K562 (cell line): ENCODE results near the gene TRIM3. TPM values are rescaled to one million over a fixed set of nuclear protein-coding genes. Genes with fewer than 3 reads are reported as not detected.

Source experiments
- ATAC-seq: fragments of 200-7000 bp; cut with Tn5 transposase; 3 replicates; pipeline ENCODE4 v1.9.1; 2020; ENCODE audit warnings: moderate library complexity
- BruUV-seq: library from RNA; stranded (reverse); fragments of 400-500 nt; replicated peaks from 2 replicates; lab custom pipeline; 2021; lab: Mats Ljungman, UMichigan
- CTCF ChIA-PET: fragments of 300-600 bp; formaldehyde crosslinking; extraction: SDS; loops from one replicate; lab custom pipeline; 2021; ENCODE audit warnings: low intra/inter-chr PET ratio; lab: Yijun Ruan, JAX
- POLR2A ChIA-PET: fragments of 300-600, 350-650 bp; sonication (Branson Sonifier 250); formaldehyde crosslinking; extraction: SDS; loops from one replicate; lab custom pipeline; 2021; ENCODE audit warnings: antibody characterized with exemption, inconsistent platforms; lab: Yijun Ruan, JAX
- DNase-seq, 4 experiments: peaks; one replicate each; pipeline versions ENCODE4 v3.0.0 to v3.0.0-alpha.2; 2011 to 2018; ENCODE audit warnings: low spot score in 3 of 4, mixed read lengths in 3 of 4; ENCODE audit errors: extremely low read depth in 1 of 4
- FAIRE-seq: peaks from 2 replicates; lab custom pipeline; 2011; peaks lifted over from hg19 to GRCh38; lab: Jason Lieb, UNC
- H2AFZ ChIP-seq: 2 replicates; pipeline ENCODE4 v1.6.0; 2011; ENCODE audit warnings: low read depth, low read length, control low read depth, inconsistent platforms
- H3K27ac ChIP-seq: fragments of 200-600 bp; 3 replicates; pipeline ENCODE4 v1.8.0; 2011; ENCODE audit warnings: low read depth, mild to moderate bottlenecking, control low read depth, inconsistent platforms, low read length, moderate library complexity, mixed read lengths; ENCODE audit errors: extremely low read depth
- H3K27me3 ChIP-seq, 2 experiments: fragments of 300-600 bp in 1 of 2; 2 replicates in 1 of 2; 3 replicates in 1 of 2; pipeline versions ENCODE4 v1.6.0 to v1.8.0; 2011; ENCODE audit warnings: inconsistent platforms in 2 of 2, low read length in 2 of 2, mild to moderate bottlenecking in 1 of 2, mixed read lengths in 1 of 2, moderate library complexity in 1 of 2; ENCODE audit not compliant: control insufficient read depth in 2 of 2, insufficient read depth in 2 of 2
- H3K36me3 ChIP-seq: fragments of 300-600 bp; 3 replicates; pipeline ENCODE4 v1.8.0; 2011; ENCODE audit warnings: mild to moderate bottlenecking, low read length, inconsistent platforms; ENCODE audit not compliant: control insufficient read depth, insufficient read depth
- H3K4me1 ChIP-seq, 2 experiments: fragments of 200-600 bp in 1 of 2; replicated peaks in 1 of 2; 2 replicates in 1 of 2; 3 replicates in 1 of 2; pipeline versions ENCODE4 v1.5.1 to v1.8.0; 2011; ENCODE audit warnings: inconsistent platforms in 2 of 2, low read length in 2 of 2, mild to moderate bottlenecking in 1 of 2, mixed read lengths in 1 of 2, moderate library complexity in 1 of 2; ENCODE audit not compliant: control insufficient read depth in 2 of 2, insufficient read depth in 2 of 2
- H3K4me2 ChIP-seq: 2 replicates; pipeline ENCODE4 v1.6.1; 2011; ENCODE audit warnings: low read length, control low read depth, inconsistent platforms, mixed read lengths; ENCODE audit not compliant: insufficient read depth
- H3K4me3 ChIP-seq: fragments of 200-600 bp; sonication (generic), shearing (Covaris generic); 2 replicates; pipeline ENCODE4 v1.5.1; 2016; ENCODE audit warnings: control low read depth, inconsistent platforms
- H3K79me2 ChIP-seq: fragments of 200-600 bp; 3 replicates; pipeline ENCODE4 v1.8.0; 2011; ENCODE audit warnings: low read length, inconsistent platforms; ENCODE audit not compliant: control insufficient read depth, insufficient read depth
- H3K9ac ChIP-seq, 2 experiments: 2 replicates each; pipeline versions ENCODE4 v1.6.0 to v1.6.1; 2011; ENCODE audit warnings: low read depth in 2 of 2, low read length in 2 of 2, control low read depth in 1 of 2, inconsistent platforms in 1 of 2, mild to moderate bottlenecking in 1 of 2, mixed read lengths in 1 of 2; ENCODE audit not compliant: insufficient read depth in 1 of 2
- H3K9me1 ChIP-seq: one replicate; pipeline ENCODE4 v1.6.0; 2011; ENCODE audit warnings: inconsistent platforms, mild to moderate bottlenecking, low read length, moderate library complexity; ENCODE audit not compliant: control insufficient read depth, insufficient read depth
- H3K9me3 ChIP-seq: replicated peaks from 2 replicates; pipeline ENCODE4 v1.5.1; 2011; ENCODE audit warnings: low read depth, low read length, inconsistent platforms; ENCODE audit not compliant: control insufficient read depth, insufficient read depth
- H4K20me1 ChIP-seq: replicated peaks from 2 replicates; pipeline ENCODE4 v1.6.1; 2011; ENCODE audit warnings: low read length, inconsistent platforms, mixed read lengths; ENCODE audit not compliant: control insufficient read depth, insufficient read depth
- CBX2 ChIP-seq: fragments of 200-600 bp; sonication (generic); IDR thresholded peaks from one replicate; pipeline ENCODE4 v1.6.1; 2012; ENCODE audit warnings: mild to moderate bottlenecking, low read length, inconsistent platforms; ENCODE audit not compliant: insufficient read depth, poor library complexity, severe bottlenecking
- CXXC5 ChIP-seq: fragments of 250-450 bp; sonication (Bioruptor Pico); IDR thresholded peaks from 2 replicates; pipeline ENCODE4 v1.8.0; 2022; ENCODE audit warnings: inconsistent platforms, mild to moderate bottlenecking, moderate library complexity
- ETV5 ChIP-seq: sonication (generic); formaldehyde crosslinking; IDR thresholded peaks from 2 replicates; pipeline ENCODE4 v1.4.0; 2020; ENCODE audit warnings: low read depth, mild to moderate bottlenecking, missing genetic modification reagents
- HIVEP1 ChIP-seq: fragments of 250-450 bp; sonication (Bioruptor Pico); IDR thresholded peaks from 2 replicates; pipeline ENCODE4 v1.4.0; 2020; ENCODE audit warnings: mild to moderate bottlenecking
- KDM5B ChIP-seq: fragments of 200-600 bp; sonication (generic); IDR thresholded peaks from 2 replicates; pipeline ENCODE4 v1.6.1; 2012; ENCODE audit warnings: low read depth, mild to moderate bottlenecking, moderate library complexity, low read length, control low read depth, inconsistent platforms; ENCODE audit not compliant: insufficient replicate concordance
- LCOR ChIP-seq: sonication (generic); formaldehyde crosslinking; IDR thresholded peaks from 2 replicates; pipeline ENCODE4 v1.8.0; 2022; ENCODE audit warnings: mild to moderate bottlenecking, missing genetic modification reagents
- MYC ChIP-seq, 2 experiments: fragments of 250-450 bp in 1 of 2; sonication (Bioruptor Pico) in 1 of 2; IDR thresholded peaks; 2 replicates each; pipeline versions ENCODE4 v1.5.1 to v1.6.1; 2012 to 2021; ENCODE audit warnings: low read depth in 2 of 2, borderline replicate concordance in 1 of 2, improper control_type of control experiment in 1 of 2, low read length in 1 of 2, mild to moderate bottlenecking in 1 of 2, moderate library complexity in 1 of 2
- NFE2 ChIP-seq: IDR thresholded peaks from 2 replicates; pipeline ENCODE4 v1.6.1; 2014; ENCODE audit warnings: antibody characterized with exemption, low read depth
- PHF8 ChIP-seq: fragments of 200-600 bp; sonication (generic); IDR thresholded peaks from 2 replicates; pipeline ENCODE4 v1.6.1; 2012; ENCODE audit warnings: mixed run types, mild to moderate bottlenecking, inconsistent platforms, low read length, moderate library complexity, borderline replicate concordance
- POLR2B ChIP-seq: fragments of 450-650 bp; IDR thresholded peaks from 2 replicates; pipeline ENCODE4 v1.6.1; 2018; ENCODE audit warnings: low read depth; ENCODE audit not compliant: partially characterized antibody
- SPI1 ChIP-seq: IDR thresholded peaks from 2 replicates; pipeline ENCODE4 v1.6.1; 2011; ENCODE audit warnings: low read depth, low read length, control low read depth, borderline replicate concordance
- WGBS: fragments of 100-300 bp; shearing (Covaris generic); methylation state at CpG from one replicate; pipeline ENCODE4 v1.1.6; 2016; ENCODE audit warnings: low coverage, mixed read lengths; ENCODE audit not compliant: insufficient coverage; ENCODE audit errors: missing lambda C conversion rate; 5-methylcytosine and 5-hydroxymethylcytosine counted together
- in situ Hi-C: fragments of 300-500 bp; cut with MboI; formaldehyde crosslinking; loops from 4 replicates; pipeline ENCODE4 v1.15.0; 2018; ENCODE audit warnings: inconsistent platforms, mixed read lengths
- intact Hi-C: fragments of 100-400 bp; cut with micrococcal nuclease; formaldehyde crosslinking; loops from 2 replicates; pipeline ENCODE4 v1.14.2; 2022
- polyA plus RNA-seq, 8 experiments: library from polyadenylated mRNA; depleted of rRNA in 4 of 8; stranded (reverse) in 5 of 8; unstranded in 3 of 8; fragments of >200 nt; fragmentation: Nextera tagmentation in 2 of 8; fragmentation: Illumina TruSeq in 1 of 8; extraction: Ambion mirVana in 2 of 8; extraction: Trizol in 1 of 8; gene quantifications; 2 replicates each; pipeline versions ENCODE4 v1.2.1 to v1.2.3, GENCODE V29; 2011 to 2014; ENCODE audit warnings: inconsistent platforms in 1 of 8, missing spikeins in 1 of 8
- total RNA-seq, 7 experiments: library from RNA; depleted of rRNA in 6 of 7; stranded (reverse); fragments of >200 nt in 6 of 7; fragmentation: Illumina TruSeq in 2 of 7; extraction: Trizol in 2 of 7; gene quantifications; 2 replicates each; pipeline versions ENCODE4 v1.2.1 to v1.2.3, GENCODE V29; 2011 to 2021; ENCODE audit warnings: low replicate concordance in 1 of 7
- TF ChIP-seq, protein P1 (sequence below), 2 experiments: fragments of 450-650 bp; IDR thresholded peaks; 2 replicates each; pipeline ENCODE4 v1.6.1; 2016
- TF ChIP-seq, protein P2 (sequence below): sonication (generic); formaldehyde crosslinking; IDR thresholded peaks from 2 replicates; pipeline ENCODE4 v1.4.0; 2020; ENCODE audit warnings: mild to moderate bottlenecking, missing genetic modification reagents

TRIM3 gene
- total and polyA plus RNA-seq, 9 of the 15 experiments (the other 6 are each of a cell fraction or from before 2014, with no cell fraction given): 0.45 to 9.2 (median 4.7) TPM

GRCh38 chr11:6474806-6475500, 1.2 kb upstream of the TRIM3 start:
- ChIA-PET CTCF (no interaction called here), POLR2A (interaction anchor here (0.7 to 2.7 kb wide), 6 partner anchors 9 to 969 kb away, joined by 3 to 12 read pairs (median 5); partner anchors contain the start of gene DNHD1)
- no peak overlapping the region for H3K9ac ChIP-seq
- peaks cover 15 to 16% of the 10 kb centered on the region in 2 experiments; a peak in 4 of 5 replicates for H3K4me1 ChIP-seq
- no peaks in the 10 kb centered on the region for H3K9me1 ChIP-seq
- no peak for FAIRE-seq
- H3K79me2 ChIP-seq: peaks cover 12% of the 10 kb centered on the region
- H3K4me2 ChIP-seq: 0 out of 2 replicates have a peak overlapping the region, but pooled peaks have one; percentile 72
- peak; percentile 2; the same call in 2 of the 3 replicates for ATAC-seq
- no peaks in the 10 kb centered on the region for H4K20me1 ChIP-seq
- DNase-seq: peak in 1 of 4 experiments; percentile 12
- in situ Hi-C loops: no loop called here
- peaks cover 39% of the 10 kb centered on the region; the same call in 2 of the 3 replicates for H3K36me3 ChIP-seq
- WGBS: 57% methylated on average over 3 of the region's 3 CpGs
- intact Hi-C loops: loop anchor here (2.0 kb wide), 1 partner anchor 128 kb away; the partner anchor contains the start of genes ILK and RRP8
- H3K27ac ChIP-seq: no peak overlapping the region
- no peaks in the 10 kb centered on the region for H3K9me3 ChIP-seq
- H3K27me3 ChIP-seq: no peaks in the 10 kb centered on the region
- H2AFZ ChIP-seq: no peak overlapping the region
- BruUV-seq: no TSS peak
- H3K4me3 ChIP-seq: no peak overlapping the region
- TF ChIP-seq LCOR (CRISPR knock-in tag) (0 out of 2 replicates have a peak, but pooled peaks have one; percentile 2), SPI1 (no peak), NFE2 (no peak), PHF8 (no peak), HIVEP1 (CRISPR knock-in tag) (no peak), POLR2B (no peak), CXXC5 (no peak), CBX2 (no peak), KDM5B (peak; percentile 30), MYC (IDR thresholded peaks at IDR 0.05; ENCODE audit: low read depth, low read length) (no peak), MYC (CRISPR knock-in tag; IDR thresholded peaks at IDR 0.05; ENCODE audit: borderline replicate concordance, low read depth) (no peak), ETV5 (CRISPR knock-in tag) (no peak)
- TF ChIP-seq, protein P1, sequence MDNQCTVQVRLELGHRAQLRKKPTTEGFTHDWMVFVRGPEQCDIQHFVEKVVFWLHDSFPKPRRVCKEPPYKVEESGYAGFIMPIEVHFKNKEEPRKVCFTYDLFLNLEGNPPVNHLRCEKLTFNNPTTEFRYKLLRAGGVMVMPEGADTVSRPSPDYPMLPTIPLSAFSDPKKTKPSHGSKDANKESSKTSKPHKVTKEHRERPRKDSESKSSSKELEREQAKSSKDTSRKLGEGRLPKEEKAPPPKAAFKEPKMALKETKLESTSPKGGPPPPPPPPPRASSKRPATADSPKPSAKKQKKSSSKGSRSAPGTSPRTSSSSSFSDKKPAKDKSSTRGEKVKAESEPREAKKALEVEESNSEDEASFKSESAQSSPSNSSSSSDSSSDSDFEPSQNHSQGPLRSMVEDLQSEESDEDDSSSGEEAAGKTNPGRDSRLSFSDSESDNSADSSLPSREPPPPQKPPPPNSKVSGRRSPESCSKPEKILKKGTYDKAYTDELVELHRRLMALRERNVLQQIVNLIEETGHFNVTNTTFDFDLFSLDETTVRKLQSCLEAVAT (IDR thresholded peaks at IDR 0.05): no peak
- TF ChIP-seq, protein P2, sequence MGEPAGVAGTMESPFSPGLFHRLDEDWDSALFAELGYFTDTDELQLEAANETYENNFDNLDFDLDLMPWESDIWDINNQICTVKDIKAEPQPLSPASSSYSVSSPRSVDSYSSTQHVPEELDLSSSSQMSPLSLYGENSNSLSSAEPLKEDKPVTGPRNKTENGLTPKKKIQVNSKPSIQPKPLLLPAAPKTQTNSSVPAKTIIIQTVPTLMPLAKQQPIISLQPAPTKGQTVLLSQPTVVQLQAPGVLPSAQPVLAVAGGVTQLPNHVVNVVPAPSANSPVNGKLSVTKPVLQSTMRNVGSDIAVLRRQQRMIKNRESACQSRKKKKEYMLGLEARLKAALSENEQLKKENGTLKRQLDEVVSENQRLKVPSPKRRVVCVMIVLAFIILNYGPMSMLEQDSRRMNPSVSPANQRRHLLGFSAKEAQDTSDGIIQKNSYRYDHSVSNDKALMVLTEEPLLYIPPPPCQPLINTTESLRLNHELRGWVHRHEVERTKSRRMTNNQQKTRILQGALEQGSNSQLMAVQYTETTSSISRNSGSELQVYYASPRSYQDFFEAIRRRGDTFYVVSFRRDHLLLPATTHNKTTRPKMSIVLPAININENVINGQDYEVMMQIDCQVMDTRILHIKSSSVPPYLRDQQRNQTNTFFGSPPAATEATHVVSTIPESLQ (CRISPR knock-in tag): no peak
